ENCODE results near the gene CAPZA1.

- TF ChIP-seq TCF4 (CRISPR knock-in tag; IDR thresholded peaks at IDR 0.05; ENCODE audit: borderline replicate concordance) (no peak), SNAI2 (CRISPR knock-in tag; IDR thresholded peaks at IDR 0.05) (no peak), CREB5 (CRISPR knock-in tag; IDR thresholded peaks at IDR 0.05; ENCODE audit: low read depth) (no peak), PATZ1 (CRISPR knock-in tag; IDR thresholded peaks at IDR 0.05; ENCODE audit: borderline replicate concordance) (no peak), ZNF565 (CRISPR knock-in tag; conservative IDR thresholded peaks at IDR 0.05; ENCODE audit: low read depth) (no peak), ESRRG (CRISPR knock-in tag; IDR thresholded peaks at IDR 0.05) (no peak), BACH2 (CRISPR knock-in tag; IDR thresholded peaks at IDR 0.05; ENCODE audit: borderline replicate concordance) (no peak), ZFP30 (CRISPR knock-in tag; IDR thresholded peaks at IDR 0.05) (no peak), ZC3H10 (CRISPR knock-in tag; IDR thresholded peaks at IDR 0.05) (no peak), GLIS3 (CRISPR knock-in tag; IDR thresholded peaks at IDR 0.05) (no peak), CSRNP3 (CRISPR knock-in tag; IDR thresholded peaks at IDR 0.05) (no peak), RARB (CRISPR knock-in tag; IDR thresholded peaks at IDR 0.05) (no peak), TSHZ2 (CRISPR knock-in tag; IDR thresholded peaks at IDR 0.05) (no peak), ISL1 (CRISPR knock-in tag; IDR thresholded peaks at IDR 0.05) (no peak)
Measured at GRCh38 chr1:112665857-112666256, 46.2 kb downstream of the CAPZA1 start.
